HG03342 (cell line): ENCODE measurements around the gene SIPA1.

Experiments
- ATAC-seq: cut with Tn5 transposase; IDR thresholded peaks from one replicate; pipeline ENCODE4 v1.9.1; 2021; ENCODE audit warnings: mild to moderate bottlenecking, moderate library complexity; ENCODE audit not compliant: unreplicated experiment

The SIPA1 gene, protein sequence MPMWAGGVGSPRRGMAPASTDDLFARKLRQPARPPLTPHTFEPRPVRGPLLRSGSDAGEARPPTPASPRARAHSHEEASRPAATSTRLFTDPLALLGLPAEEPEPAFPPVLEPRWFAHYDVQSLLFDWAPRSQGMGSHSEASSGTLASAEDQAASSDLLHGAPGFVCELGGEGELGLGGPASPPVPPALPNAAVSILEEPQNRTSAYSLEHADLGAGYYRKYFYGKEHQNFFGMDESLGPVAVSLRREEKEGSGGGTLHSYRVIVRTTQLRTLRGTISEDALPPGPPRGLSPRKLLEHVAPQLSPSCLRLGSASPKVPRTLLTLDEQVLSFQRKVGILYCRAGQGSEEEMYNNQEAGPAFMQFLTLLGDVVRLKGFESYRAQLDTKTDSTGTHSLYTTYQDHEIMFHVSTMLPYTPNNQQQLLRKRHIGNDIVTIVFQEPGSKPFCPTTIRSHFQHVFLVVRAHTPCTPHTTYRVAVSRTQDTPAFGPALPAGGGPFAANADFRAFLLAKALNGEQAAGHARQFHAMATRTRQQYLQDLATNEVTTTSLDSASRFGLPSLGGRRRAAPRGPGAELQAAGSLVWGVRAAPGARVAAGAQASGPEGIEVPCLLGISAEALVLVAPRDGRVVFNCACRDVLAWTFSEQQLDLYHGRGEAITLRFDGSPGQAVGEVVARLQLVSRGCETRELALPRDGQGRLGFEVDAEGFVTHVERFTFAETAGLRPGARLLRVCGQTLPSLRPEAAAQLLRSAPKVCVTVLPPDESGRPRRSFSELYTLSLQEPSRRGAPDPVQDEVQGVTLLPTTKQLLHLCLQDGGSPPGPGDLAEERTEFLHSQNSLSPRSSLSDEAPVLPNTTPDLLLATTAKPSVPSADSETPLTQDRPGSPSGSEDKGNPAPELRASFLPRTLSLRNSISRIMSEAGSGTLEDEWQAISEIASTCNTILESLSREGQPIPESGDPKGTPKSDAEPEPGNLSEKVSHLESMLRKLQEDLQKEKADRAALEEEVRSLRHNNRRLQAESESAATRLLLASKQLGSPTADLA

DNA sequence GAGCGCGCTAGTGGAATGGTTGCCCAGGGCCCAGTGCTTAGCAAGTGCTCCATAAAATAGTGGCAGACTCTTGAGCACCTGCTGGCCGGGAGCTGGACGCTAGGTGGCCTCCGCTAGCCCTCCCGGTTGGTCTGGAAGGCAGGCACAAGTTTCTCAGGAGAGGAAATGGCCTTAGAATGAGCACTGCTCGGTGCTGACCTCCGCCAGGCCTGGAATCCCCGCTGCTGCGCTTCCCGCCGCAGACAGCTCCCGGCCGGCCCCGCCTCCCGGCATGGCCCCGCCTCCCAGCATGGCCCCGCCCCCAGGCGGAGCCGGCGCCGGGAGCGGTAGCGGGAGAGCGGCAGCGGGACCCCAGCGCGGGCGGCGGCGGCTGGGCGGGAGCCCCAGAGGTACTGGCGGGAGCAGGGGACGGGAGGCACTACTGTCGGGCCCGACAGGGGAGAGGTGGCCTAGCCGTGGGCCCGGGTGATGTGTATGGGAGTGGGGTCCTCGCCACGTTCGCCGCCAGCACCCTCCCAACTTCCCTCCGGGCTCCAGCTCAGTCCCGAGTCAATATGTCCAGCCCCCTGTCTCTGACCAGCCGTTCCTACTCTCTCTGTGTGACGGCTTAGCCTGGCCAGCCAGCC lies at the start of gene SIPA1:
Gene SIPA1, plus strand, starts transcription at position 308 of the 626 bp plus-strand sequence. CDS start 2,821 bp downstream, outside the sequence.
- peak; percentile 36 for ATAC-seq

DNA sequence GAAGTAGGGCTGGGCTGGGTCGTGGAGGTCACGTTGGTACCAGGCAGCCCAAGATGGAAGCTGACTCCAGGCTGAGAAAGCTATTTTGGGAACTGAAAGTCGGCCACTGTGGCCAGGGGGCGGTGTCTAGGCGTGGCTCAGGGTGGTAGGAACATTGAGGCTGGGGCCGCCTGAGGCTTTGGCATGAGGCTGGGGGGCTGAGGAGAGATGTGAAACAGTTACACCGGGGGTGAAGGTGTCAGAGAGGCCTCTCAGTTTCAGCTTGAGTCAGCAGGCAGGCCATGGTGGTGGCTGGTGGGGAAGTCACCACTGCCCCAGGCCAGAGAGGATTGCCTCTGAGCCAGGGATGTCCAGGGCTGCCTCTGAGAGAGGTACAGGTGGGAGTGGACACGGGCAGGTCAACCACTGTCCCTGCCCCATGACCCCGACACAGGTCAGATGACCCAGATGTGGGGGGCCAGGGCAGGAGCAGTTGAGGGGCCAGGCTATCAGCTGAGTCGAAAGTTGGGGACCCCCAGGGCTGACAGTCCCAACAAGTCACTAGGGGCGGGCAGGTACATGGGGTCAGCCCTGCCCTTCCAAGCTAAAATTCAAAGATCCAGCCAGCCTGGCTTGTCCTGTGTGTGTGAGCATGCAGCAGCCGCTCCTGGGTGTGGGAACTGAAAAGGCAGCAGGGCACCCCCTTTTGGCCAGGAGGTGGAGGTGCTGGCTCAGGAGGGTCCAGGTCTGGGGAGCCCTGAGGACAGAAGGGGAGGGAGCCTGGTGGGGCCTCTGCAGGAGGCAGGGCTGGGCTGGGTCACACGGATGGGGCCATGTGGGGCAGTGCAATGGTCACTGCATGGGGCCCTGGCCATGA lies 49.5 kb upstream of the SIPA1 start:
- ATAC-seq = peak; percentile 75

DNA sequence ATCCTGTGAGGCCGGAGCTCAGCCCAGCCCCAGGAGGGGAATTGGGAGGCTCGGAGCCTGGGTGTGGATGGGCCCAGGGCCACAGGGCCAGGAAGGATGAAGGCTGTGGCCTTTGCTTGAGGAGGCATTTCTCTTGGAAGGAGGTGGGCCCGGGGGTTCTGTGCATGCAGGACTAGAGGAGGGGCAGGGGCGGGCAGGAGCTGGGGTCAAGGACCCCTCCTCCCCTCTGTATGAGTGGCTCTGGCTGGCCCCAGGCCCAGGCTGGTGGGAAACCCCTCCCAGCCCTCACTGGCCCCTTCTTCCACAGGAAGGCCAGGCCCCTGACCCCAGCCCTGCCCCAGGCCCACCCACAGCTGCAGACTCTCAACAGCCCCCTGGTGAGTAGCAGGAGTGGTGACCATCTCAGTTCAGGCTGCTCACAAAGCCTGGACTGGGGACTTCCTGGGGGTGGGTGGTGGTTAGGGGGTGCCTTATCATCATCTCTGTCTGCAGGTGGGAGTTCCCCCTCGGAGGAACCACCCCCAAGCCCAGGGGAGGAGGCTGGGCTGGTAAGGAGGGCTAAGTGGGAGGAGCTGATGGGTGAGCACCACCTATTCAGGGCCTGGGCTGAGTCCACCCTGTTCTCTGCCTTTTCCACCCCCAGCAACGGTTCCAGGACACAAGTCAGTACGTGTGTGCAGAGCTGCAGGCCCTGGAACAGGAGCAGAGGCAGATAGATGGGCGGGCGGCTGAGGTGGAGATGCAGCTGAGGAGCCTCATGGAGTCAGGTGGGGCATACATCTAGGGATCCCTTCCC lies 48.3 kb upstream of the SIPA1 start:
- no peak for ATAC-seq

DNA sequence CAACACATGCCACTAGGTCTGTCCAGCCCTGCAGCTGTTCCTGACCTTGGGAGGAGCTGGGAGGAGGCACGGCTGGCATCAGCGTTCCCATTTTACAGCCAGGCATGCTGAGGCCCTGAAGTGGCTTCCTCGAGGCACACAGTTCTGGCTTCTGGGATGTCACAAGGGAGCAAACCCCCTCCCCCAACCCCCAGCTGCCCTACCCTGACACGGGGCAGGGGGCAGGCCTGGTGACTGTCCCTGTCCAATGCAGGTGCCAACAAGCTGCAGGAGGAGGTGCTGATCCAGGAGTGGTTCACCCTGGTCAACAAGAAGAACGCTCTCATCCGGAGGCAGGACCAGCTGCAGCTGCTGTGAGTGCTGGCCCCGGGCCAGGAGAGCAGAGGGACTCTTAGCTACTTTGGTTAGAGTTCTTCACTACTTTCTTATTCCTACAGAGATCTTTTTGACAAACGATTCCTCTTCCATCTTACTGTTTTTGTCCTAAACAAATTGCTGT lies 47.6 kb upstream of the SIPA1 start:
- ATAC-seq = no peak

DNA sequence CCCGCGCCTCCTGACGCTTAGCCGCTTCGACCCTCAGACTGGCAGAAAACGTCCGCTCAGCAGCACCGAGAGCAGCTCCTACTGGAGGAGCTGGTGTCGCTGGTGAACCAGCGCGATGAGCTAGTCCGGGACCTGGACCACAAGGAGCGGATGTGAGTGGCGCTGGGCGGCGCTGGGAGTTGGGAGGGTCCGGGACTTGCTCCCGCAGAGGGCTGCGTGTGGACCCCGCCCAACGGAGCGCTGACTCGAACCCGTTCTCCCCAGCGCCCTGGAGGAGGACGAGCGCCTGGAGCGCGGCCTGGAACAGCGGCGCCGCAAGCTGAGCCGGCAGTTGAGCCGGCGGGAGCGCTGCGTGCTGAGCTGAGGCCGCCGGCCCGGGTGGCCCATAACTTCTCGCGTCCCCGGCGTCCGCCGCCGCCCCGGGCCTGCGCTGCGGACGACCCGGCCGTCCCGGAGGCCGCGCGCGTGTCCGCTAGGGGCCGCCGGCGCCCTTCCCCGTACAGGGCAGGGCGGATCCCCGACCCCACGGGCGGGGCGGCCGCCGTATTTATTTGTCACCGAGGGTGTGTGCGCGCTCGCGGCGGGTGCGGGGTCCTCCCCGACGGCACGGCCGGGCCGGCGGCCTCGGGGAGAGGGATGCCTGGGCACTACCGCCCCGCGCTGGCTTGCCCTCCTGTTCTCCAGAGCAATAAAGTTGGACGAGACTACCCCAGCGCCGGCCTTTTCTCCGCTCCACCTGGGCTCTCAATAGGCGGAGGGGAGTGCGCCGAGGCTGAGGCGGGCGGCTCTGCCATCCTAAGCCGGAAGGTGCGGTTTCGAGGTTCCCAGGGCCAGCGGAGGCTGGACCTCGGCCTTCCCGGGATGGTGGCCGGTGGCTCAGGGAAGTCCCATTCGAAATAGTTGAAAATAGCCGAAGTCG lies 45.7 kb upstream of the SIPA1 start:
- no peak for ATAC-seq

DNA sequence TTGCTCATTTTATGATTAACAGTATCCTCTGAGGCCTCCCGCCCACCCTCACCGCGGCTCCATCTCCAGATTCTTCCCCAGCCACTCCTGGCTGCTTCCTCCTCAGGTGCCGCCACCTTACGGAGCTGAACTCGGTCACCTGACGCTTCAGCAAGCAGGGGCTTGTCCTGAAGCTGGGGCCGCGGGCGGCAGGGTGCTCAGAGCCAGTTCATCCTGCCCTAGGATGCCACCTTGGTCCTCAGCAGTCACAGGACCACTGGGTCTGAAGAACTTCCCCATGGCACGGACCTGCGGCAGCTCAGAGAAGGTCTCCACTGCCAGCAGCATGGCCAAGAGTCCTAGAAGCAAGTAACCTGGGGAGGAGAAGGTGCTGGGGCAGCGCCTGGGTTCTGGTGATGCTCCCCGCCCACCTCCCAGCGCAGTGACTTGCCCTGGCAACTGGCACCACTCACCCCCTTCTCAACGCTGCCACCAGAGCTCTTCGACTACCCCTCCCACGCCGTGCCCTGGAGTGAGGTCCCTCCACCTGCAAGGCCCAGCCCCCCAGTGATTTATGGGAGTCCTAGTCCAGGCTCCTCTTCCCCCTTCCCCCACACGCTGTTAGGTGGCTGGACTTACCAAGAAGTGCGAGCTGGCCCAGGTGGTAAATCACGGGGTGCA lies 44.9 kb upstream of the SIPA1 start:
- no peak for ATAC-seq

DNA sequence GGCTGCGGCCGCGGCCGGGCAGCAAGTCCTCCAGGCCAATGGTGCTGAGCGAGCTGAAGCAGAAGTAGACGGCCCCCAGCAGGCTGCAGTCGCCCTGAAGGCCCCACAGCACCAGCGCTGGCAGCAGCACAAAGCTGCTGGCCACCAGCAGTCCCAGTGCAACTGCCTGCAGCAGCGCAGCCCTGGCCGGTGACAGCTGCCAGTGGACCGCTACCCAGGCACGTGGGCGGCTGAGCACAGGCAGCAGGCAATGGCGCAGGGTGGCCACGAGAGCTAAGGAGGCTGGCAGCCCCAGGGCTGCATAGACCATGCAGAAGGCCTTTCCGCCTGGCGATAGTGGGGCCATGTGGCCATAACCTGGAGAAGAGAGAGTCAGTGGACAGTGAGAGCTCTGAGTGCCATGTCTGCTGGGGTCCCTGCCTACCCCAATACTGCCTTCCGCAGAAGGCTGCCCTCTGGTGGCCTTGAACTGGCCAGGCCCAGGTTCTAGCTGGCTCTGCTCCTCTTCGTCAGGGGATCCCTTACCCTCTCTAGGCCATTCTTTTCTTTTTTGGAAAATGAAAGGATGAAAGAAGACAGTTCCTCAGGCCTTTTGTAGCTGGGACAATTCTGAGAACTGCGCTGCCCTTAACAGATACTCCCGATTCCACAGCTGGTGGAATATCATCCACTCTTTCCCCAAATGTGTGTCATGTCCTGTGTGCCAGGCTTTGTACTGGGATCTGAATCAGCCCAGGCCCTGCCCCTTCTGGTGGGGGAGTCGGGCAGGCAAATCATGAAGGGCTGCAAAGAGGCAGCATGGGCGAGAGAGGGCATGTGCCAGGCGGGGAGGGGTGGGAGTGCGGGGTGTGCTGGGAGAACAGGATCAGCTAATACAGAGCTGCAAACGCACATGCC lies 44.1 kb upstream of the SIPA1 start:
- ATAC-seq = no peak

DNA sequence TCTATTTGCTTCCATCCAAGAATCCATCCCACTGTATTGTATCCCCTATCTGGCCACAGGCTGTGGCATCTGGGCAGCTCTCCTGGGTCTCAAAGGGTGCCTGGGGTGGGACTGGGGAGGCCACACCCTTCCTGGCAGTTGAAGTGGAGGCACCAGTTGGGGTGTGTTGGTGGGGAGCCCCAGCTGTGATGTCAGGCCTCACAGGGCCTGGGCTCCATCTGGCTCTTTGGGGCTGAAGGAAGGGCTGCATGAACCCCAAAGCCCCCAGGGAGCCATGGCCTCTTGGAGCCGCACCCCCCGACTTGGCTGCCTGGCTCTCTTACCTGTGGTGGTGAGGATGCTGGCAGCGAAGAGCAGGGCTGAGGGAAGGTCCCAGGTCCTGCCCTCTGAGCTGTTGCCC lies 42.8 kb upstream of the SIPA1 start:
- no peak for ATAC-seq

DNA sequence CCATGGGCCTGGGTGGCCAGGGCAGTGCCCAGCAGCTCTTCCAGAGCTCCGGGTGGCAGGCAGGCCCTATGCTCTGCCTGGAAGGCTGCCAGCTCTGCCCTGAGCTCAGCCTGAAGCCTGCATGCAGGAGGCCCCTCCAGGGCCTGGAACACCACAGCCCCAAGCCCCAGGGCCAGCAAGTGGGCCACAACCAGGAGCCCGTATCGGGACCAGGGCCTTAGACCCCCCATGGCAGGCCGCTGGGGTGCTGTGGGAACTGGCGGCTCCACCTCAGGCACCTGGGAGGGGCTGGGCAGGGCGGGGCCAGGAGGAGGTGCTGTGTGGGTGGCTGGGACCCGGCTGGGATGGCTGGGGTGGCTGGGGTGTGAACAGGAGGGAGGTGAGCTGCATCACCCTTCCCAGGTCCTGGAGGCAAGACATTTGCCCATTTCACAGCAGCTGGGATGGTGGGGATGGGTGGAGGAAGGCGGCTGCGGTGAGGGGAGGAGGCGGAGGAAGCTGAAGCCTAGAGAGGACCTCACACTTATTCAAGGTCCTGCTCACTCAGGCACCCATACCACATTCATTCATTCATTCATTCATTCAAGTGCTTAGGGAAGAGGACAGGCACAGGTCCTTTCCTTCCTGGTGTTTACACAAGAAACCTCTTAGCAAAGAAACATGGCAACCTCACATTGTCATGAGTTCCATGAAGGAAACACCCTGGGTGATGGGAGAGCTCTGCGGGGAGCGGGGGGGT lies 42.2 kb upstream of the SIPA1 start, which contains the start of gene KCNK7:
Gene KCNK7, minus strand, starts transcription at position 258 of the 739 bp plus-strand sequence. Its CDS starts 28 bp downstream, at position 230.
- no peak for ATAC-seq

DNA sequence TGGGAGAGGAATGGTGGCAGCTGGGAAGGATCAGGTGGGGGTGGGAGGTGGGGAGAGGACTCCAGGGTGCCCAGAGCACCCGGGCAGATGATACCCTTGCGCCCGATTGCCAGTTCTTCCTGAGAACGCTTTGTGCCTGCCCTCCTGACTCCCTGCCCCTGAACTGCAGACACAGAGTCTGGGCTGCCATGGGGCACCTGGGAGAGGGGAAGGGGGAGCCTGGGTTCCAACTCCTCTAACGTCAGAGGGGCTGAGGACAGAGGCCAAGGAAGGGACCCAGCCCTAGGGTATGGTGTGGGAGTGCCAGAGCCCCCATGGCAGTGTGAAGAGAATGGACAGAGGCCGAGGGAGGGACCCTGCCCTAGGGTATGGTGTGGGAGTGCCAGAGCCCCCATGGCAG lies 41.4 kb upstream of the SIPA1 start:
- ATAC-seq = no peak

DNA sequence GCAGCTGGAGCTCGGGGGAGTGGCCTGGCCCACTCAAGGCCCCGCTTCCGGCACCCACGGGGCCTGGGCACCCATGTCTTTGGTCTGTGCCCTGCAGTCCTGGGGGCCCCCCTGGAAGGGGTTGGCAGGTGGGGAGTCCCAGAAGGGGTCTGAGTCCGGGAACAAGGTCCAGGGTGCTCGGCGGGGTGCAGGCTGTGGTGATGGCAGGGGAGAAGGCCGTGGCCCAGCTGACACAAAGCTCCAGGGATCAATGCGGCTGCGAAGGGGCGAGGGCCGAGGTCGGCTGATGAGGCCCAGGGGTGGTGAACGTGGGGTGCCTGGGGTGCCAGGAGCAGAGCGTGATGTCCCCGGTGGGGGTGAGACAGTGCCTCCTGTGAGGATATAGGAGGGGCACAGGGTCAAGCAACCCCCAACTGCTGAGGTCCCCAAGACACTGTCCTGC lies 39.6 kb upstream of the SIPA1 start:
- no peak for ATAC-seq

DNA sequence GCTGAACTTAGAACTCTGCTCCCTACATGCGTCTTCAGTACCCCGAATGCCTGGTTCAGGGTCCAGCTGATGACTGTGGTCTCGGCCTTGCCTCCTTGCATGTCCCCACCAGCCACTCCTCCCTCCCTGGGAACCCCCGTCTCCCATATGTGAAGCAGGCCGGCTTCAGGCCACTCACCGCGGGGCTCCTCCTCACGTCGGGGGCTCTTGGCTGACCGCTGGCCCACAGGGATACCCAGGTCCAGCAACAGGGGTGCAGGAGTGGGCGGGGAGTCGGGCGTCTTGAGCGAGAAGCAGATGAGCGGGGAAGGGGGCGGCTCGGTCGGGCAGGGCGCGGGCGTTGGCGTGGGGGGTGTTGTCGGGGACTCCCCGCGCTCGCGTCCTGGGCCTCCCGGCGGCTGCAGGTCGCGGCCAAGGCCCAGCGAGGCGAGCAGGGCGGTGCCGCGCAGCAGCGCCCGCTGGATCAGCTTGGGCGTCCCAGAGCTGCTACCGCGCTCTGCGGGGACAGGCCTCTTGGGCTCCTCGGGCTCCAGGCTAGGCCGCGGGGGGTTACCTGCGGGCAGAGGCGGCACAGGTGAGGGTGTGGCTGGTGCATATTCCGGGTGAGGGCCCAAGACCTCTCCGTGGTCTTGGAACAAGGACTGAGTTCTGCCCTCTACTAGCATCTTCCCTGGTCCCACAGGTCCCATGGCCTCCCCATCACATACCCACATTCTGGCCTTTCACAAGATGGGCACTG lies 38.5 kb upstream of the SIPA1 start:
- no peak for ATAC-seq

DNA sequence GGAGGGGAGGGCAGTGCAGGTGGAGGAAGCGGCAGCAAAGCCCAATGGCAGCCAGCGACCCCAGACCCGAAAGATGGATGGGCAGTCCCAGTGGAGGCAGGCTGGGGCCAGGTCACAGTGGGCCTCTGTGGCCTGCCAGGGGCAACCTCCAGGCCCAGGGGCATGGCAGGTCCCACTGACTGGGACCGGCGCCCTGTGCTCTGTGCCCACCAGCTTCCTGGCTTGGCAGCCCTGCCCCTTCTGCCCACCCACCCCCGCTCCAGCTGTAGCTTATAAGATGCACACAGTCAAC lies 38.0 kb upstream of the SIPA1 start:
- no peak for ATAC-seq

DNA sequence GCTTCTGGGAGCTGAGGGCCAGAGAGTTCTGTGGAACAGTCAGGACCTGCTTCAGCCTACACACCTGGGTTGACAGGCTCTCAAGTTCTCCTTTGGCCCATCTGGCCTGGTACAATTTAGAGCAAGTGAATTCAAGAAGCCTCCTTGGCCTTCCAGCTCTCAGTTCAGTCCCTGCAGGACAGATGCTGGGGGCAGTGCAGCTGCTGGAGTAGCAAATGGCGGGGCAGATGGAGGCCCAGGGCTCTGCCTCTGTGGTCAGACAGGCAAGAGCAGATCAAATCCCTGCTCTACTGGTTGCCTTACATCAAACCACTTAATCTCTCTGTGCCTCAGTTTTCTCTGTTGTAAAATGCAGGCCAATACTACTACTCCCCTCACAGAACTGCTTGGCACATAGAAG lies 33.6 kb upstream of the SIPA1 start:
- no peak for ATAC-seq

DNA sequence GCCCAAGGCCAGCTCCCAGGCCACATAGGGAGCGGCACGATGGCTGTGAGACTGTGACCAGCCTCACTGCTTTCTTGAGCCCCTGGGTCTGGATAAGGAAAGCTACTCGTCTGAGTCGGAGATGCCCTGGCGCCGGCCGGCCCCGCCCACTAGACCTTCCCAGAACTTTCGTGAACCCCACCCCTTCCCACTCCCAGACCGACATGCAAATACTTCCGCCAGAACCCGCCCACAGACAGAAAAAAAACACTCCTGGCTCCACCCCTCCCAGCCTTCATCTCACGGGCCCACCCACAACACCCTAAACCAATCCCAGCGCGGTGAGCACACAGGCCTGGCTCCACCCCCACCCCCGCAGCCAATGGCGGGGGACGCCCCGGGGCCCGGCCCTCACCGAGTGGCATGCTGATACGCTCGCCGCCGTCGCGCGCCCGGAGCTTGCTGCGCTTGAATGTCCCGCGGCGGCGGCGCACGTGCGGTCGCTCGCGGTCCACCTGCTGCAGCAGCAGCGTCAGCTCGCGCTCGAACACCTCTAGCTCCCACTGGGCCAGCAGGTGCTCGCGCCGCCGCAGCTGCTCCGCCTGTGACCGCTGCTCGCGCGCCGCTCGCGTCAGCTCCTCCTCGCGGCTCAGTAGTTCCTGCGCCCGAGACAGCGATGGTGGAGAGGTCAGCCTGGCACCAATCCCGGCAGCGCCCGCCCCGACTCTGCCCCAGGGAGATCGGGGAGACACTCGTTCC lies 30.9 kb upstream of the SIPA1 start:
- ATAC-seq = no peak
